Measurements from ENCODE around the gene CXCR6. TPM values are rescaled to one million over a fixed set of nuclear protein-coding genes. Genes with fewer than 3 reads are reported as not detected.

The CXCR6 gene
- total RNA-seq, 1 donor from 2014 or later = 3.1 TPM

GRCh38 chr3:45968149-45968548, 24.9 kb downstream of the CXCR6 start:
- no peak for DNase-seq (ENCODE audit: low spot score)

- DNase-seq (ENCODE audit: low spot score) = no peak
Measured at GRCh38 chr3:45968706-45969105, 25.4 kb downstream of the CXCR6 start.

- no peak for DNase-seq (ENCODE audit: low spot score)
Measured at GRCh38 chr3:45969116-45969515, 25.9 kb downstream of the CXCR6 start.

GRCh38 chr3:45969953-45970352, 26.7 kb downstream of the CXCR6 start:
- no peak for DNase-seq (ENCODE audit: low spot score)

- DNase-seq (ENCODE audit: low spot score) = no peak
Measured at GRCh38 chr3:45972534-45973402, 29.5 kb downstream of the CXCR6 start.

- DNase-seq (ENCODE audit: low spot score) = no peak
Measured at GRCh38 chr3:45974686-45975085, 31.4 kb downstream of the CXCR6 start.

- no peak for DNase-seq (ENCODE audit: low spot score)
Measured at GRCh38 chr3:45975686-45976085, 32.4 kb downstream of the CXCR6 start.

- no peak for DNase-seq (ENCODE audit: low spot score)
Measured at GRCh38 chr3:45976191-45977091, 33.2 kb downstream of the CXCR6 start.

- DNase-seq (ENCODE audit: low spot score) = no peak
Measured at GRCh38 chr3:45978006-45978761, 34.9 kb downstream of the CXCR6 start.

GRCh38 chr3:45979378-45979777, 36.1 kb downstream of the CXCR6 start:
- no peak for DNase-seq (ENCODE audit: low spot score)

- no peak for DNase-seq (ENCODE audit: low spot score)
Measured at GRCh38 chr3:45980229-45980813, 37.1 kb downstream of the CXCR6 start.

GRCh38 chr3:45980819-45981218, 37.6 kb downstream of the CXCR6 start:
- DNase-seq (ENCODE audit: low spot score) = no peak

- DNase-seq (ENCODE audit: low spot score) = no peak
Measured at GRCh38 chr3:45981346-45982074, 38.2 kb downstream of the CXCR6 start.

GRCh38 chr3:45983770-45984169, 40.5 kb downstream of the CXCR6 start:
- DNase-seq (ENCODE audit: low spot score) = no peak

GRCh38 chr3:45984331-45985312, 41.4 kb downstream of the CXCR6 start:
- DNase-seq (ENCODE audit: low spot score) = no peak

- no peak for DNase-seq (ENCODE audit: low spot score)
Measured at GRCh38 chr3:45985532-45986302, 42.5 kb downstream of the CXCR6 start.

GRCh38 chr3:45986303-45986982, 43.2 kb downstream of the CXCR6 start:
- DNase-seq (ENCODE audit: low spot score) = no peak
